Kidney capillary endothelial cell (primary cell): ENCODE results near the gene TRIM43B.
"Not testable (repeated sequence)": the region's sequence is repeated elsewhere in the genome, so short reads cannot be mapped to it uniquely, and the experiment has no call there.

Experiments used
- DNase-seq: peaks from one replicate; pipeline ENCODE4 v3.0.0-alpha.2; 2018; ENCODE audit warnings: low spot score

Gene TRIM43B

DNA sequence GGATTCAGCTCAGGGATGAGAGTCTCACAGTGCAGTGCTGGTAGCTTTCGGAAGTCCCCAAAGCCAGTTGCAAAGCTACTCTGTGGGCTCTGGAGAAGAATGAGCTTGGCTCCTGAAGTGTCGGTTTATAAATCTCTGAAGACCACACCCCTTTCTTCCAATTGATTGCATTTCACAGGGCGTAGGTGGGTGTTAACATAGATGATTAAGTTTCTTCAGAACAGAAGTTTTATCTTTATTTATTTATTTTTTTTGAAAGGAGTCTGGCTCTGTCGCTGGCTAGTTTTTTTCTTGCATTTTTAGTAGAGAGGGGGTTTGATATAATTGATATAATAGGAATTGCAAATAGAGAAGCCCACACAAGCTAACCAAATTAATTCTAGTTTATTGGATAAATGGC, at the start of gene TRIM43B:
Gene TRIM43B (minus strand): TSS at position 101 of the 400 bp plus-strand sequence. CDS start 2,040 bp downstream, outside the sequence.
- DNase-seq = not testable (repeated sequence)

GRCh38 chr2:95531254-95531771, 46.8 kb upstream of the TRIM43B start:
- no peak for DNase-seq

DNA sequence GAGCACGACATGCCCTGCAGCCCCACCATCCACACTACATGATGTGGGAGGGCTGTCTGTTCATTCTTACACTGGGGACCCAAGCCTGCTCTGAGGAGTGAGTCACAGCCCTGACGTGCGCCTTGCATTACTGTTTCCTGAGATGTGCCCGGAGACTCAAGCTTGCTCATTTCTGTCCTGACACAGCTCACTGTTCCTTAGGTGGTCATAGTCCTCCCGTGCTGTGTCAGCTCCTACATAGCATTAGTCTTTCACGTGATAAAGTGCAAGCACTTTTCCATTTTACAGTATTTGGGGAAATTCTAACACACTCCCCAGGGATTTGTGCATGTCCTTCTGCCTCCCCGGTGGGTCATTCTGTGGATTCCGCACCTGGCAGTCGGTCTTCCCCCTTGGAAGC, 46.2 kb upstream of the TRIM43B start:
- peak; percentile 38 for DNase-seq

GRCh38 chr2:95526360-95527341, 42.1 kb upstream of the TRIM43B start:
- peak; percentile 76 for DNase-seq

- DNase-seq = no peak
Measured at GRCh38 chr2:95525294-95526035, 40.9 kb upstream of the TRIM43B start.

- no peak for DNase-seq
Measured at GRCh38 chr2:95524195-95524594, 39.6 kb upstream of the TRIM43B start.

DNA sequence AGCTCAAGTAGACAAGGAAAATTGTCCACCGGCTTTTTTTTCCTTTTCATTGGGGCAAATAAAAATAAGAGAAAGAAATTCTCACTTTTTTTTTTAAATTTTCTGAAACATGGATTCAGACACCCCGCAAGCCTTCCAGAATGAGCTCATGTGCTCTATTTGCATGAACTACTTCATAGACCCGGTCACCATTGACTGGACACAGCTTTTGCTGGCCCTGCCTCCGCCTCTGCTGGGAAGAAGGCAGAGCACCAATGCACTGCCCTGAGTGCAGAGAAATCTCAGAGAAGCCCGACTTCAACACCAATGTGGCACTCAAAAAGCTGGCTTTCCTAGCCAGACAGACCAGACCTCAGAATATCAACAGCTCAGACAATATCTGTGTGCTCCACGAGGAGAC, 30.2 kb upstream of the TRIM43B start:
- no peak for DNase-seq

GRCh38 chr2:95514226-95514625, 29.7 kb upstream of the TRIM43B start:
- DNase-seq = not testable (repeated sequence)

DNA sequence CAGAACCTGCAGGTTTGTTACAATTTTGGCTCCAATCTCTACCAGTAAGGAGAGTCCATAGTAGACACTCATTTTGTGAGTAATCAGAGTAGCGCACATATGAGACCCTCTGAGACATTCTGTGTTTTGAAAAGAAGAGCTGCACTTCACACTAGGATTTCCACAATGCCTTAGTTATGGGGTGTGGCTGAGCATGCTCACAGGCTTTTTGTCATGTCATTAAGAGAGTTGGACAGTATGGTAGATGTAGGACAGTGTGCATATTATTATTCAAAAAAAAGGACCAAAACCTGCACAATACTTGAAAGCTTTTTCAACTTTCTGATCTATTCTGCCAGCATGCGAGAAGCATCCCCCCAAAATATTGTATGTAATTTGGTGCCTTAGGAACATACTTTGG, 24.9 kb upstream of the TRIM43B start:
- DNase-seq = no peak

- DNase-seq = no peak
Measured at GRCh38 chr2:95505222-95505621, 20.7 kb upstream of the TRIM43B start.

- no peak for DNase-seq
Measured at GRCh38 chr2:95500854-95501253, 16.3 kb upstream of the TRIM43B start.

DNA sequence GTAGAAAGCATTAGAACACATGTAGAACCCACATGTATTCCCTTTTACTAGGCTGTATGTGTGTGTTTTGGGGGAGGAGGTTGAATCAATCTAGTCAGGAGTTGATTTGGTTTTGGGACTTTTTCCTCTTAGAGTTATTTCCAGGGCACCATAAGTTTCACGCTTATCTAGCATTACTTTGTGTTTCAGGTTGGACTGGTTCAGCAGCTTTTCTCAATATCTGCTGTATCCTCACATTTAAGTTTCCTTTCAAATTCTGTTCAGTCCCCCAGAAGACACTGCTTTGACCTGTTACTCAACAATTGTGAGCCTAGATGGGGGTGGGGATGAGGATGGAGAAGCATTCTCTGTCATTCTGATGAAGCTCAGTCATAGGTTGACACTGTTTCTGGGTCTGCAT, 7.5 kb upstream of the TRIM43B start:
- not testable (repeated sequence) for DNase-seq

DNA sequence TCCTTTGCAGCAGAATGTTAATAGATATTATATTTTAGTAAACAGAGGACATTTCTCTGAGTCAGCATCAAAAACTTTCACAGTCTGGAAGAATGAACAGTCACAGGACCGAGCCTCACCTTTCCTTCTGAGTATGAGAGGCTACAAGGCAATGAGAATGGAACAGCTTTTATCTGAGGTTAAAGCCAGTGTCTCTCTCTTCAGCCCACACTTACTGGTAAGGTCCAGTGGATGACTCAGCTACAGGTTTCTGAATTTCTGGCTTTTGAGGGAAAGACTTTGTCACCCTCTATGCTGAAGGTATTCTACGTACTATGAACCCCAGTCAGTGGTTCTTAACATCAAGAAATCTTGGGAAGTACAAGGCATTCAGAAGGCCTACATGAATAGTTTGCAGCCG, 9.5 kb downstream of the TRIM43B start:
- not testable (repeated sequence) for DNase-seq

DNA sequence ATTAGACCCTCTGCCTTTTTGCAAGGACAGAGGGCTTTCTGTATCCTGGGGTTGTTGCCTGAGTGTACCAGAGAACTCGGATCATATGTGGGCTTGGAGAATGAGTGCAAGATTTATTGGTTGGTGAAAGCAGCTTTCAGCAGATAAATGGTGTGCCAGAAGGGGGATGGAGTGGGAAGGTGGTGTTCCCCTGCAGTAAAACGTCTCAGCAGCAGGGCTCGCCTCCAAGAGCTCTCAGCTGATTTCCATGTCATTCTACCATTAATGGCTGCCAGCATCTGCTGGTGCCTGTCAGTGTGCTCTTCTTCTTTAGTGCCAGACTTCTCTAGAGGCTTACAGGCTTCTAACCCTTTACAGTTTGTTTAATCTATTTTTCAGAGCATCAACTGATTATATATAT, 16.6 kb downstream of the TRIM43B start:
- not testable (repeated sequence) for DNase-seq

GRCh38 chr2:95466572-95466971, 18.0 kb downstream of the TRIM43B start:
- not testable (repeated sequence) for DNase-seq

- not testable (repeated sequence) for DNase-seq
Measured at GRCh38 chr2:95463292-95463691, 21.3 kb downstream of the TRIM43B start.

GRCh38 chr2:95445317-95445716, 39.2 kb downstream of the TRIM43B start:
- not testable (repeated sequence) for DNase-seq

- DNase-seq = not testable (repeated sequence)
Measured at GRCh38 chr2:95442474-95443099, 42.0 kb downstream of the TRIM43B start.

- not testable (repeated sequence) for DNase-seq
Measured at GRCh38 chr2:95435872-95436209, 48.7 kb downstream of the TRIM43B start.

- not testable (repeated sequence) for DNase-seq
Measured at GRCh38 chr2:95435162-95435871, 49.2 kb downstream of the TRIM43B start.

DNA sequence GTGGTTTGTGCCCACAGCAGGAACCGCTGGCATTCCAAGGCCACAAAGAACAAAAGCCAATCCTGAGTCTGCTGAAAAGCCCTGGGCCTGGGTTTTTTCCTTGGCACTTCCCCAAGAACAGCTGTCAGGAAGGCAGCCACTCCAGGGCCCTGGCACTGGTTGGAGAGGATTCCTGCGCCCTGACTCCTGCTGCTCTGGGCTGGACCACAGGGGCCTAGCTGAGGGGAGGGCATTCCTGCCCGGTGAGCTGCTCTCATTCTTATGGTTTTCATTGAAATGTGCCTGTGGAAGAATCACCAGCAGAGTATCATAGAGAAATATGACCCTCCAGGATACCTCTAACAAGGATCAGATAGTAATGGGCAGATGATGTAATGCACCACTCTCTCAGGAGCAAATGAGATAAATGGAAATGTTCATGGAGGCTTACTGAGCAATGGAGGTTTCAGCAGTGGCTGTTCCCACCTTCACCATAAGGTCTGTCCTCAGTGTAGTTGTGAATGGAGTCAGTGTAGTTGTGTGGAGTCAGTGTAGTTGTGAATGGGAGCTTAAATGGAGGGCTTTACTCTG, 50.0 kb downstream of the TRIM43B start:
- DNase-seq = not testable (repeated sequence)
